MM.1S (cell line): ENCODE results near the gene HNF4A.

Experiments used
- DNase-seq: peaks from one replicate; pipeline ENCODE4 v3.0.0-alpha.2; 2015
- H2AFZ ChIP-seq: fragments of 300-600 bp; sonication (generic); 2 replicates; pipeline ENCODE4 v1.6.0; 2016; ENCODE audit warnings: antibody characterized with exemption, low read length
- H3F3A ChIP-seq: fragments of 300-600 bp; sonication (generic); 2 replicates; pipeline ENCODE4 v1.6.1; 2016; ENCODE audit warnings: mild to moderate bottlenecking, antibody characterized with exemption, low read length, moderate library complexity, mixed read lengths; ENCODE audit not compliant: insufficient read depth
- H3K27ac ChIP-seq: fragments of 300-600 bp; sonication (generic); 2 replicates; pipeline ENCODE4 v1.5.1; 2016; ENCODE audit warnings: mild to moderate bottlenecking, low read length
- H3K27me3 ChIP-seq: fragments of 300-600 bp; sonication (generic); replicated peaks from 2 replicates; pipeline ENCODE4 v1.6.0; 2016; ENCODE audit warnings: low read length; ENCODE audit not compliant: insufficient read depth
- H3K36me3 ChIP-seq: fragments of 300-600 bp; sonication (generic); replicated peaks from 2 replicates; pipeline ENCODE4 v1.6.1; 2016; ENCODE audit warnings: mild to moderate bottlenecking, low read length, mixed read lengths; ENCODE audit not compliant: insufficient read depth
- H3K4me1 ChIP-seq: fragments of 300-600 bp; sonication (generic); 2 replicates; pipeline ENCODE4 v1.6.1; 2016; ENCODE audit warnings: low read length, mixed read lengths
- H3K4me2 ChIP-seq: fragments of 300-600 bp; sonication (generic); 2 replicates; pipeline ENCODE4 v1.6.0; 2016; ENCODE audit warnings: low read depth, low read length
- H3K4me3 ChIP-seq: fragments of 300-600 bp; sonication (generic); 2 replicates; pipeline ENCODE4 v1.5.1; 2016; ENCODE audit warnings: low read length, mixed read lengths
- H3K79me2 ChIP-seq: fragments of 300-600 bp; sonication (generic); 2 replicates; pipeline ENCODE4 v1.6.1; 2016; ENCODE audit warnings: mixed run types, low read length, mixed read lengths
- H3K9ac ChIP-seq: fragments of 300-600 bp; sonication (generic); 2 replicates; pipeline ENCODE4 v1.6.1; 2016; ENCODE audit warnings: low read length, mixed read lengths
- H3K9me2 ChIP-seq: fragments of 300-600 bp; sonication (generic); replicated peaks from 2 replicates; pipeline ENCODE4 v1.6.1; 2016; ENCODE audit warnings: mild to moderate bottlenecking, low read length, mixed read lengths; ENCODE audit not compliant: insufficient read depth
- H3K9me3 ChIP-seq: fragments of 300-600 bp; sonication (generic); replicated peaks from 2 replicates; pipeline ENCODE4 v1.6.1; 2016; ENCODE audit warnings: mild to moderate bottlenecking, low read length, mixed read lengths; ENCODE audit not compliant: insufficient read depth
- H4K20me1 ChIP-seq: fragments of 300-600 bp; sonication (generic); 2 replicates; pipeline ENCODE4 v1.6.1; 2016; ENCODE audit warnings: mild to moderate bottlenecking, low read length, moderate library complexity, mixed read lengths; ENCODE audit not compliant: insufficient read depth
- CTCF ChIP-seq: fragments of 300-600 bp; sonication (generic); IDR thresholded peaks from 2 replicates; pipeline ENCODE4 v1.5.1; 2016; ENCODE audit warnings: antibody characterized with exemption, low read length, mixed read lengths
- EZH2 ChIP-seq: fragments of 300-600 bp; sonication (generic); optimal IDR thresholded peaks from 2 replicates; pipeline ENCODE3; 2017; ENCODE audit warnings: low read depth, mild to moderate bottlenecking, antibody characterized with exemption, low read length, mixed read lengths
- EZH2phosphoT487 ChIP-seq: fragments of 300-600 bp; sonication (generic); IDR thresholded peaks from 2 replicates; pipeline ENCODE4 v1.6.1; 2018; ENCODE audit warnings: antibody characterized with exemption, low read length

Gene HNF4A

GRCh38 chr20:44367746-44368145 lies 12.2 kb downstream of the HNF4A start:
- no peak for TF ChIP-seq CTCF
- TF ChIP-seq EZH2, result no peak
- no peak for TF ChIP-seq EZH2phosphoT487
- Histone ChIP-seq H2AFZ (no peak overlapping the region), H3K9ac (no peak overlapping the region), H3F3A (no peaks in the 10 kb centered on the region), H3K9me2 (no peaks in the 10 kb centered on the region), H4K20me1 (no peaks in the 10 kb centered on the region), H3K4me3 (no peak overlapping the region), H3K9me3 (no peaks in the 10 kb centered on the region), H3K4me2 (no peak overlapping the region), H3K4me1 (no peaks in the 10 kb centered on the region), H3K79me2 (no peaks in the 10 kb centered on the region), H3K36me3 (no peaks in the 10 kb centered on the region), H3K27ac (no peak overlapping the region), H3K27me3 (no peaks in the 10 kb centered on the region)
- no peak for DNase-seq

GRCh38 chr20:44370639-44371218 lies 15.2 kb downstream of the HNF4A start:
- H3K9me2 ChIP-seq, result no peaks in the 10 kb centered on the region
- no peaks in the 10 kb centered on the region for H3K27me3 ChIP-seq
- no peaks in the 10 kb centered on the region for H3K4me1 ChIP-seq
- H3K4me3 ChIP-seq, result no peak overlapping the region
- no peak for TF ChIP-seq CTCF
- TF ChIP-seq EZH2phosphoT487, result no peak
- TF ChIP-seq EZH2, result no peak
- H3K9ac ChIP-seq, result no peak overlapping the region
- no peaks in the 10 kb centered on the region for H3K9me3 ChIP-seq
- H3K4me2 ChIP-seq, result no peak overlapping the region
- no peak overlapping the region for H3K27ac ChIP-seq
- H3K36me3 ChIP-seq, result no peaks in the 10 kb centered on the region
- no peak for DNase-seq
- H3K79me2 ChIP-seq, result no peaks in the 10 kb centered on the region
- no peaks in the 10 kb centered on the region for H3F3A ChIP-seq
- no peak overlapping the region for H2AFZ ChIP-seq
- no peaks in the 10 kb centered on the region for H4K20me1 ChIP-seq

- H3K4me1 ChIP-seq, result peaks cover 4% of the 10 kb centered on the region; the same call in 1 of the 2 replicates
- no peaks in the 10 kb centered on the region for H3K79me2 ChIP-seq
- no peaks in the 10 kb centered on the region for H3K36me3 ChIP-seq
- no peaks in the 10 kb centered on the region for H3F3A ChIP-seq
- H3K9ac ChIP-seq, result no peak overlapping the region
- no peak for DNase-seq
- H2AFZ ChIP-seq, result no peak overlapping the region
- no peaks in the 10 kb centered on the region for H3K27me3 ChIP-seq
- TF ChIP-seq CTCF (no peak), EZH2phosphoT487 (no peak), EZH2 (no peak)
- no peak overlapping the region for H3K27ac ChIP-seq
- H3K9me2 ChIP-seq, result no peaks in the 10 kb centered on the region
- no peak overlapping the region for H3K4me3 ChIP-seq
- no peak overlapping the region for H3K4me2 ChIP-seq
- H3K9me3 ChIP-seq, result no peaks in the 10 kb centered on the region
- no peaks in the 10 kb centered on the region for H4K20me1 ChIP-seq
These were observed 27.1 kb downstream of the HNF4A start for GRCh38 chr20:44382641-44383040.
